Lower leg skin (tissue), 3 donors: ENCODE data around the gene DNLZ.

Experiments
- CTCF ChIP-seq, 3 donors: fragments of 450-650 bp; IDR thresholded peaks; one replicate each; pipeline ENCODE4 v1.5.1; 2016; ENCODE audit warnings: antibody characterized with exemption in 3 of 3, mild to moderate bottlenecking in 3 of 3, moderate library complexity in 2 of 3
- POLR2A ChIP-seq, 2 donors: fragments of 450-650 bp; IDR thresholded peaks; one replicate each; pipeline ENCODE4 v1.6.1; 2016 to 2017; ENCODE audit warnings: antibody characterized with exemption in 2 of 2, mild to moderate bottlenecking in 1 of 2, moderate library complexity in 1 of 2

GRCh38 chr9:136374183-136374575, 10.6 kb upstream of the DNLZ start:
- TF ChIP-seq CTCF (IDR thresholded peaks at IDR 0.05) (no peak), POLR2A (IDR thresholded peaks at IDR 0.05) (no peak)
